Central memory CD8-positive, alpha-beta T cell (primary cell): ENCODE results near the gene MTERF4.

ENCODE experiments used
- ATAC-seq: fragments of 150-1000 bp; cut with Tn5 transposase; replicated peaks from 2 replicates; pipeline ENCODE4 v1.10.0; 2022; ENCODE audit warnings: mild to moderate bottlenecking, moderate FRiP score, moderate number of reproducible peaks; ENCODE audit not compliant: poor library complexity, severe bottlenecking; ENCODE audit errors: extremely low read depth
- DNase-seq, 2 donors: peaks; one replicate each; pipeline ENCODE4 v3.0.0; 2021; ENCODE audit warnings: low spot score in 2 of 2
- H3K27ac Mint-ChIP-seq: one replicate; pipeline ENCODE4 v1.8.0; 2022; ENCODE audit warnings: low read depth, mild to moderate bottlenecking, moderate library complexity, mixed read lengths
- H3K27me3 Mint-ChIP-seq: one replicate; pipeline ENCODE4 v1.8.0; 2022; ENCODE audit warnings: mixed read lengths
- H3K36me3 Mint-ChIP-seq: one replicate; pipeline ENCODE4 v1.8.0; 2022; ENCODE audit warnings: mild to moderate bottlenecking, moderate library complexity, mixed read lengths; ENCODE audit not compliant: insufficient read depth
- H3K4me1 Mint-ChIP-seq: one replicate; pipeline ENCODE4 v1.8.0; 2022; ENCODE audit warnings: mixed read lengths
- H3K4me3 Mint-ChIP-seq: one replicate; pipeline ENCODE4 v1.8.0; 2022; ENCODE audit warnings: mild to moderate bottlenecking, moderate library complexity, mixed read lengths
- H3K9me3 Mint-ChIP-seq: one replicate; pipeline ENCODE4 v1.8.0; 2022; ENCODE audit warnings: mixed read lengths

MTERF4 gene

GRCh38 chr2:241066893-241067341, 35.2 kb downstream of the MTERF4 start:
- ATAC-seq (no peak), DNase-seq (peak in 1 of 2 donors; percentile 11)
- Mint-ChIP-seq H3K4me1 (peaks cover 19% of the 10 kb centered on the region), H3K27ac (no peak overlapping the region), H3K4me3 (no peak overlapping the region), H3K36me3 (peaks cover 7% of the 10 kb centered on the region), H3K9me3 (no peaks in the 10 kb centered on the region), H3K27me3 (no peaks in the 10 kb centered on the region)

- Mint-ChIP-seq H3K36me3 (peaks cover 7% of the 10 kb centered on the region), H3K4me1 (peaks cover 19% of the 10 kb centered on the region), H3K27me3 (no peaks in the 10 kb centered on the region), H3K27ac (no peak overlapping the region), H3K4me3 (no peak overlapping the region), H3K9me3 (no peaks in the 10 kb centered on the region)
- ATAC-seq (no peak), DNase-seq (peak in 1 of 2 donors; percentile 11)
Measured at GRCh38 chr2:241066171-241066892, 35.8 kb downstream of the MTERF4 start.

GRCh38 chr2:241065355-241065803, 36.7 kb downstream of the MTERF4 start:
- H3K4me1 Mint-ChIP-seq: peaks cover 14% of the 10 kb centered on the region
- H3K9me3 Mint-ChIP-seq: no peaks in the 10 kb centered on the region
- ATAC-seq: no peak
- no peak overlapping the region for H3K4me3 Mint-ChIP-seq
- H3K36me3 Mint-ChIP-seq: peaks cover 3% of the 10 kb centered on the region
- no peak overlapping the region for H3K27ac Mint-ChIP-seq
- peak in 1 of 2 donors; percentile 12 for DNase-seq
- no peaks in the 10 kb centered on the region for H3K27me3 Mint-ChIP-seq

- H3K4me3 Mint-ChIP-seq: no peak overlapping the region
Measured at GRCh38 chr2:241064802-241065354, 37.2 kb downstream of the MTERF4 start.

GRCh38 chr2:241064008-241064801, 37.9 kb downstream of the MTERF4 start:
- H3K27me3 Mint-ChIP-seq: no peaks in the 10 kb centered on the region
- peak; percentile 71 for ATAC-seq
- peaks cover 3% of the 10 kb centered on the region for H3K36me3 Mint-ChIP-seq
- DNase-seq: peak in 1 of 2 donors; percentile 27
- H3K27ac Mint-ChIP-seq: no peak overlapping the region
- H3K4me3 Mint-ChIP-seq: peak overlapping the region; percentile 36
- no peaks in the 10 kb centered on the region for H3K9me3 Mint-ChIP-seq
- H3K4me1 Mint-ChIP-seq: peaks cover 12% of the 10 kb centered on the region

More at GRCh38 chr2:241064802-241065354, 37.2 kb downstream of the MTERF4 start:
- peaks cover 12% of the 10 kb centered on the region for H3K4me1 Mint-ChIP-seq
- H3K27ac Mint-ChIP-seq: no peak overlapping the region
- no peaks in the 10 kb centered on the region for H3K9me3 Mint-ChIP-seq
- H3K36me3 Mint-ChIP-seq: peaks cover 3% of the 10 kb centered on the region
- DNase-seq (peak in 1 of 2 donors; percentile 0), ATAC-seq (no peak)
- H3K27me3 Mint-ChIP-seq: no peaks in the 10 kb centered on the region

GRCh38 chr2:241063587-241063986, 38.5 kb downstream of the MTERF4 start:
- Mint-ChIP-seq H3K36me3 (peaks cover 3% of the 10 kb centered on the region), H3K4me1 (peaks cover 12% of the 10 kb centered on the region), H3K9me3 (no peaks in the 10 kb centered on the region), H3K27ac (no peak overlapping the region), H3K27me3 (no peaks in the 10 kb centered on the region), H3K4me3 (peak overlapping the region; percentile 36)
- ATAC-seq (peak; percentile 14), DNase-seq (peak in 1 of 2 donors; percentile 10)

- Mint-ChIP-seq H3K9me3 (no peaks in the 10 kb centered on the region), H3K27me3 (no peaks in the 10 kb centered on the region), H3K4me1 (peaks cover 12% of the 10 kb centered on the region), H3K36me3 (peaks cover 3% of the 10 kb centered on the region), H3K4me3 (no peak overlapping the region), H3K27ac (no peak overlapping the region)
- DNase-seq (peak in 1 of 2 donors; percentile 11), ATAC-seq (no peak)
Measured at GRCh38 chr2:241063093-241063551, 39.0 kb downstream of the MTERF4 start.

GRCh38 chr2:241062389-241063092, 39.5 kb downstream of the MTERF4 start:
- Mint-ChIP-seq H3K27ac (no peak overlapping the region), H3K36me3 (peaks cover 3% of the 10 kb centered on the region), H3K4me1 (peaks cover 17% of the 10 kb centered on the region), H3K9me3 (no peaks in the 10 kb centered on the region), H3K4me3 (no peak overlapping the region), H3K27me3 (no peaks in the 10 kb centered on the region)
- no peak for ATAC-seq
- peak in 1 of 2 donors; percentile 7 for DNase-seq

- H3K4me3 Mint-ChIP-seq: no peak overlapping the region
- H3K4me1 Mint-ChIP-seq: peaks cover 14% of the 10 kb centered on the region
- peaks cover 3% of the 10 kb centered on the region for H3K36me3 Mint-ChIP-seq
- DNase-seq (no peak), ATAC-seq (no peak)
- no peaks in the 10 kb centered on the region for H3K27me3 Mint-ChIP-seq
- no peak overlapping the region for H3K27ac Mint-ChIP-seq
- no peaks in the 10 kb centered on the region for H3K9me3 Mint-ChIP-seq
Measured at GRCh38 chr2:241061275-241061674, 40.8 kb downstream of the MTERF4 start.

GRCh38 chr2:241053576-241054251, 48.4 kb downstream of the MTERF4 start:
- Mint-ChIP-seq H3K4me3 (no peak overlapping the region), H3K36me3 (peaks cover 4% of the 10 kb centered on the region)

GRCh38 chr2:241052677-241053360, 49.3 kb downstream of the MTERF4 start:
- H3K4me1 Mint-ChIP-seq: peaks cover 3% of the 10 kb centered on the region
- H3K27me3 Mint-ChIP-seq: no peaks in the 10 kb centered on the region
- DNase-seq (peak; percentile 8 to 10), ATAC-seq (no peak)
- no peak overlapping the region for H3K4me3 Mint-ChIP-seq
- H3K27ac Mint-ChIP-seq: no peak overlapping the region
- peaks cover 4% of the 10 kb centered on the region for H3K36me3 Mint-ChIP-seq
- no peaks in the 10 kb centered on the region for H3K9me3 Mint-ChIP-seq

More at GRCh38 chr2:241053576-241054251, 48.4 kb downstream of the MTERF4 start:
- Mint-ChIP-seq H3K27ac (no peak overlapping the region), H3K27me3 (no peaks in the 10 kb centered on the region), H3K4me1 (peaks cover 5% of the 10 kb centered on the region), H3K9me3 (no peaks in the 10 kb centered on the region)
- peak in 1 of 2 donors; percentile 11 for DNase-seq
- ATAC-seq: no peak
